HG03280 (cell line): ENCODE measurements around the gene GRID2.

Experiments
- ATAC-seq: cut with Tn5 transposase; IDR thresholded peaks from one replicate; pipeline ENCODE4 v1.9.1; 2021; ENCODE audit warnings: mild to moderate bottlenecking, moderate library complexity; ENCODE audit not compliant: unreplicated experiment

The GRID2 gene

GRCh38 chr4:93467484-93468155 lies 1163.9 kb downstream of the GRID2 start:
- ATAC-seq: no peak

GRCh38 chr4:93469560-93469959 lies 1165.8 kb downstream of the GRID2 start:
- ATAC-seq: no peak

- no peak for ATAC-seq
Measured at GRCh38 chr4:93475730-93476129, 1172.0 kb downstream of the GRID2 start.

DNA sequence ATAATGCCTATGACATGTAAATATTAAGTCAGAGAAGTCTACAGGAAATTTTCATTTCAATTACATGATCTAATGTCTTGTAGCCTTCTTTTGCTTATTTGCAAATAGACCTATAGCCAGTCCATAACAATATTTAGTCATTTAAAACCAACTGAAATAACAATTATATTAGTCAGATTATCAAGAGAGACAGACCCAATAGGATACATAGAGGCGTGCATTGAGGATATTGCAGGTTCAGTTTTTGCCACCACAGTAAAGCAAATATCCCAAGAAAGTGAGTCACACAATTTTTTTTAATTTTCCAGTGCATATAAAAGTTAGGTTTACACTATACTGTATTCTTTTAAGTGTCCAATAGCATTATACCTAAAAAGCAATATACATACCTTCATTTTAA lies 1175.0 kb downstream of the GRID2 start:
- ATAC-seq: no peak

- no peak for ATAC-seq
Measured at GRCh38 chr4:93480452-93480851, 1176.7 kb downstream of the GRID2 start.

DNA sequence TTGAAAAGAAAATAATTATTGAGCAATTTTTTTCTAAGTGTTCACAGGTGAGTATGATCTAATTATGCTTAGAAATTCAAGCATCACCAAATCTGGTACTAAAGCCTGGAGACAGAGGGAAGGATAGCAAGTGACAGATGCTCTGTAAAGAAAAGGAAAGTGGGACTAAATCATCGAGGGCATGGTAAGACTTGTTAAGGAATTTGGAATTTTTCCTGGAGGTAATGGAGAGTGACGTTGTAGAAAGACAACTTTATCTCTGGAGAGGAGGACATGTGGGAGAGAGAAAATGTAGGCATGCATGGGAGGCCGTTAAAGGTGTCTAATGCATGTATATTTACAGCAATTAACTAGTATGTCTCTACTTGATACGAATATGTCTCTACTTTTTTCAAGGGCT lies 1191.6 kb downstream of the GRID2 start:
- no peak for ATAC-seq

- no peak for ATAC-seq
Measured at GRCh38 chr4:93501244-93501643, 1197.5 kb downstream of the GRID2 start.

- no peak for ATAC-seq
Measured at GRCh38 chr4:93501946-93502345, 1198.2 kb downstream of the GRID2 start.

- ATAC-seq: no peak
Measured at GRCh38 chr4:93502991-93503390, 1199.2 kb downstream of the GRID2 start.

- ATAC-seq: no peak
Measured at GRCh38 chr4:93513851-93514250, 1210.1 kb downstream of the GRID2 start.

- no peak for ATAC-seq
Measured at GRCh38 chr4:93515208-93515607, 1211.4 kb downstream of the GRID2 start.

DNA sequence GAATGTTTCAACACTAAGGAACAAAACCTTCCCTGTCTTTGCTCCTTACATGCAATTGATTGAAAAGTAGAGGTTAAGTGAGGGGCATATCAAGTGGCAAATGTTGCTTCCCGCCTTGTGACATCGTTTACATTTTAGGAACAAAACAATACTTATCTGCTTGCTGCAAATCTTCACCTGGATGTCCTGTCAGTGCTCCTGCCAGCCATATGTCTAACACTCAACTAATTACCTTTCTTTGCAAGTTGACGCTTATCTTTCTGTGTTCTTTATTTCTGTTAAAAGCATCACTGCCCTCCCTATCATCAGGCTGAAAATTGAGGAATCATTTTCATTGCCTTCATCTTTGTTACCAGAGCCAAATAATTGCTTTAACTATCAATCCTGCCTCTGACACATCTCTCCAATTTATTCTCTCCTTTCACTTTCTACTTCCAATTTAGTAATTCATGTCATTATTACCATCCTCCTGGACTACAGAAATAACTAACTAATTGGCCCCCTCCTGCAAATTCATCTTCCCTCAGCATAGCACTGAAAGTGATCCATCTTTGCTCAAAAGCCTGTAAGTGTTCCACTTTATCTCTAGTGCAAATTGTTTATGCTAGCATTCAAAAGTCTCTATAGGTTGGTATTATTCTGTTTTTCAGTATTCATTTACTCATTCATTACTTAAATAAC lies 1226.1 kb downstream of the GRID2 start:
- ATAC-seq: no peak

GRCh38 chr4:93532234-93532633 lies 1228.5 kb downstream of the GRID2 start:
- ATAC-seq: no peak

DNA sequence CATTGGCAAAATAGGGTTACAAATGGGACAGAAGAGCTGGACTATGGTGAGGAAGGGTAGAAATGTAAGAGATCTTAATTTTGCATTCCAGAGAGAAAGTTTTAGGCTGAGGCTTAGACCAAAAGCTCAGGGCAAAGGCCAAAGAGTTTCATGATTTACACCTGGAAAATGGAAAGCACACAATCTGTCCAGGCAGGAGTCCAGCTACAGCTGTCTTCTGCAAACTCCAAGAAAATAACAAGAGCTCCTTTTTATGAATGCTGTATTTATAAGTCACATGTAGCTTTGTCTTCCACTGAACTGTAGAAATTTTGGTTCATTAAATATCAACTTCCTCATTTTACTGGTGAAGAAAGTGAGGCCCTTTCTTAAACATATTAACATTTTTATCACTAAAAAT lies 1236.8 kb downstream of the GRID2 start:
- ATAC-seq: no peak

DNA sequence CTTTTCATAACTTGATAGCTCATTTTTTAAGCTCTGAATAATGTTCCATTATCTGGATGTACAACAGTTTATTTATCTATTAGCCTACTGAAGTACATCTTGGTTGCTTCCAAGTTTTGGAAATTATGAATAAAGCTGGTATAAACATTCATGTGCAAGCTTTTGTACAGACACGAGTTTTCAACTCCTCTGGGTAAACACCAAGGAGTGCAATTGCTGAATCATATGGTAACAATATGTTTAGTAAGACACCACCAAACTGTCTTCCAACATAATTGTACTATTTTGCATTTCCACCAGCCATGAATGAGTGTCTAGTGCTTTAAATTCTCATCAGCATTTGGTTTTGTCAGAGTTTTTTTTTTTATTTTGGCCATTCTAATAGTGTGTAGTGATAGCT lies 1258.1 kb downstream of the GRID2 start:
- no peak for ATAC-seq

- ATAC-seq: no peak
Measured at GRCh38 chr4:93568758-93569157, 1265.0 kb downstream of the GRID2 start.

DNA sequence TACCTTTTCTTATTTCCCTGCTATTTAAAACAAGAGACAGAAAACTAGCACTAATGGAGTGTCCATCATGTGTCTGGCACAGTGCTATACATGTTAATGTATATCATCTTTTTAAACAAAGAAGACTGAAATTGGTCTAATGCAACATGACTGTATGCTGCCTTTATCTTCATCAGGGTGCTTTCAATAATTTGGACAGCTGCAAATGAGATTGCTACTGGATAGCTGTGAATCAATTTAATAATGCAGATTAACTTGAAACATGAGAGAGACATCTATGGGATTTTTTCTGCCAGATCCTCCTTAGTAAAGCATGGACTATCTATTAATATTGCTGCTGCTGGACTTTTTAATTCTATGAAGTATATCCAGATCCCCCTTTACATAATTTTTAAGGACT lies 1269.5 kb downstream of the GRID2 start:
- ATAC-seq: no peak

DNA sequence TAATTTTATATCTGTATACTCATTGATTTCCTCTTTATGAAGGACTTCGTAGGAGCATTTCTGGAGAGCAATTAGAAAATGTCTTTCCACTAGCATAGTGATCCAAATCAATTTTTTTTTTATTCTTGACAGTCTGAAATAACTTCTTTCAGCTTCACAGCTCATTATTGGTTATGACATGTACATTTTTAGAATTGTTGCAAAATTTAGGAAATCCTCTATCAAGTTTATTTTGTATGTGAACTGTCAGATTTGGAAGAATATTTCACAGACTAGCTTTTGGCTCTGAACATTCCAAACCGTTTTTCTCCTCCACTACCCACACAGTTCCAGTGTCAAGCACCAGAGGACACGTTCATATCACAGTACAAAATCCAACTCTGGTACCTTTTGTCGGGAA lies 1275.2 kb downstream of the GRID2 start:
- no peak for ATAC-seq

DNA sequence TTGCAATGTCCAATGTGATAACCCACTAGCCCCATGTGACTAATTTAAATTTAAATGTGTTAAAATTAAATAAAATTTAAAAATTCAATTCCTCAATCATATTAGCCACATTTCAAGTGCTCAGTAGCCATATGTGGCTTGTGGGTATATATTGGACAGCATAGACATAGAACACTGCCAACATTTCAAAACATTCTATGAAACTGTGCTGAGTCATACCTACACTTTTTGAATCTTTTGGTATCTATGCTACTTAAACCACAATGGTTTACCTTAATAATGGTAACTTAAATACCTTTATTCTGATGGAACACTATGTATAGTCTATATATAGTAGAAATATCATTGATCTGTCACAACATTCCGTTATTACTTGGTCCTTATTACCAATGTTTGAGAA lies 1301.4 kb downstream of the GRID2 start:
- no peak for ATAC-seq

DNA sequence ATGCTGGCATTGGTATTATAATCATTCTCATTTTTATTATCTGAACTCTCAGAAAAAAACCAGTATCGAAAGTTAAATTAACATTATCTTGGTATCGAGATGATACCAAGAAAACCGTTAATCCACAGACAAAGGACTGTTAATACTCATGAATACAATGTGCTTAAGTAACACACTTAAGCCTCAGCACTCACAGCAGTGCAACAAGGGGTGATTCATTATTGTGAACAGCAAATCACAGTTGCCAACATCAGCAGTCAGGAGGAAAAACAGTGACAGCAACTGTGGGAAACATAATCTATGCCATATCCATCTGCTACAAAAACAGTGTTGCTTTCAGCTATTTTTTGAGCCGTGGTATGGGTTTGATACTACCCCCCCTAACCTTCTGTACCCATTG lies 1313.8 kb downstream of the GRID2 start:
- no peak for ATAC-seq

- ATAC-seq: no peak
Measured at GRCh38 chr4:93633721-93634120, 1330.0 kb downstream of the GRID2 start.

GRCh38 chr4:93635943-93636342 lies 1332.2 kb downstream of the GRID2 start:
- no peak for ATAC-seq

DNA sequence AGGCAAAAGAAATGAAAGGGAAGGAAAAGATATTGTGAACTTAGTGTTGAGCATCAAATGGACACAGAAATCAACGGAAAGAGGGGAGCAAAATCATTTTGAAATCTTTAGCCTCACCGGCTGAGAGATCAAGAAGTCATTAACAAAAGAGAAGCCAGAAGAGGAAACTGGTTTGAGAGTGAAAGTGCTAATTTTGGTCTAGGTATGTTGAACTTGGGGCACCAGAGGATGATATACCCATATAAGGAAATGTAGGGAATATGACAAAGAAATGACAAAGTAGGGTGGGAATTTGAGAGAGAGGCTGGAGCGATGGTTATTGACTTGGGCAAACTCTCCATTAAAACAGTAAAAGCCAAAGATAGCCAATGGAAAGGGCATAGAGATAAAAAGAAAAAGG lies 1341.4 kb downstream of the GRID2 start:
- ATAC-seq: no peak
